Measurements from ENCODE around the gene EPB41L3.

- TF ChIP-seq CTCF (IDR thresholded peaks at IDR 0.05; ENCODE audit: low read depth, low read length) (no peak), EZH2phosphoT487 (IDR thresholded peaks at IDR 0.05; ENCODE audit: low read depth) (no peak)
Measured at GRCh38 chr18:5498452-5498851, 45.3 kb downstream of the EPB41L3 start.

All from OCI-LY3 (cell line).